Nephron (organoid): ENCODE data around the gene NRXN2.

Experiments
- H3K27ac Mint-ChIP-seq, 3 experiments: 2 replicates each; pipeline ENCODE4 v1.8.0; 2020; ENCODE audit warnings: mixed read lengths in 3 of 3, mild to moderate bottlenecking in 2 of 3, moderate library complexity in 1 of 3
- H3K27me3 Mint-ChIP-seq: 2 replicates; pipeline ENCODE4 v1.8.0; 2021; ENCODE audit warnings: low read depth, mild to moderate bottlenecking, moderate library complexity, mixed read lengths
- H3K36me3 Mint-ChIP-seq: 2 replicates; pipeline ENCODE4 v1.8.0; 2020; ENCODE audit warnings: low read depth, mixed read lengths
- H3K4me1 Mint-ChIP-seq: 2 replicates; pipeline ENCODE4 v1.8.0; 2020; ENCODE audit warnings: mixed read lengths
- H3K4me3 Mint-ChIP-seq, 3 experiments: 2 replicates each; pipeline ENCODE4 v1.8.0; 2020; ENCODE audit warnings: mild to moderate bottlenecking in 3 of 3, mixed read lengths in 3 of 3, moderate library complexity in 2 of 3
- H3K9me3 Mint-ChIP-seq: 2 replicates; pipeline ENCODE4 v1.8.0; 2020; ENCODE audit warnings: mixed read lengths
- TF ChIP-seq, protein P1 (sequence below), 3 experiments: fragments of 200-600 bp; sonication (generic); IDR thresholded peaks; one replicate each; pipeline ENCODE4 v1.5.0; 2021; ENCODE audit warnings: antibody characterized with exemption in 3 of 3; ENCODE audit not compliant: unreplicated experiment in 3 of 3

The NRXN2 gene

DNA sequence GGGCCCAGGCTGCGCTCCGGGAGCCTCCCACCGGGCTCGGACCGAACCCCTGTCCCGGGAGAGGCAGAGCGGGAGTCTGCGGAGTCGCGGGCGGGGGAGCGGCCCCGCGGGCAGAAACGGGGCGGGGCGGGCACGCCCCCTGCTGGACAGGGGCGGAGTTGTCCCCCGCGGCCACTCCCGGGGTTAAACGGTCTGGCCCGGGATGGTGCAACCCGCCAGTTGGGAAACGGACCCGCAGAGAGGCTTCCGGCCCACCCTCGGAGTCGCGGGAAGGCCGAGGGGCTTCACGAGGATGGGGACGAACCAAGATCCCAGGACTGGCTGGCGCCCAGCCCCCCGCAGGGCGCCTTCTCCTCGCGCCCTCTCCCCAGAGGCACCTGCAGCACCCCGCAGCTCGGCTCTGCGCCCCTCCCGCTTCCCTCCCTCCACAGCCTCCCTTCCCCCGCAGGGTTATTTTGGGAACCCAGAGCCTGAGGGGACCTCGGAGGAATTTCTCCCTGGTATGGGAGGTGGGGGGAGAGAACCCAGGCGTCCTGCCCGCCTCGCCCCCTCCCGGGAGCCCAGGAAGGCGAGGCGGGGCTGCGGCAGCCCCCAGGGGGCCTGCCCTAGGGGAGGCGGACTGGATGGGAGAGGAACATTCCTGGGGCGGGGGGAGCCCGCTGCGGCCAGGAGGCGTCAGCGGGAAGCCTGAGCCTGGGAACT lies 20.0 kb upstream of the NRXN2 start:
- peaks cover 66% of the 10 kb centered on the region for H3K27me3 Mint-ChIP-seq
- H3K4me3 Mint-ChIP-seq, result no peak overlapping the region
- no peaks in the 10 kb centered on the region for H3K36me3 Mint-ChIP-seq
- peaks cover 10% of the 10 kb centered on the region for H3K4me1 Mint-ChIP-seq
- H3K27ac Mint-ChIP-seq, result no peak overlapping the region
- no peaks in the 10 kb centered on the region for H3K9me3 Mint-ChIP-seq
- TF ChIP-seq, protein P1, sequence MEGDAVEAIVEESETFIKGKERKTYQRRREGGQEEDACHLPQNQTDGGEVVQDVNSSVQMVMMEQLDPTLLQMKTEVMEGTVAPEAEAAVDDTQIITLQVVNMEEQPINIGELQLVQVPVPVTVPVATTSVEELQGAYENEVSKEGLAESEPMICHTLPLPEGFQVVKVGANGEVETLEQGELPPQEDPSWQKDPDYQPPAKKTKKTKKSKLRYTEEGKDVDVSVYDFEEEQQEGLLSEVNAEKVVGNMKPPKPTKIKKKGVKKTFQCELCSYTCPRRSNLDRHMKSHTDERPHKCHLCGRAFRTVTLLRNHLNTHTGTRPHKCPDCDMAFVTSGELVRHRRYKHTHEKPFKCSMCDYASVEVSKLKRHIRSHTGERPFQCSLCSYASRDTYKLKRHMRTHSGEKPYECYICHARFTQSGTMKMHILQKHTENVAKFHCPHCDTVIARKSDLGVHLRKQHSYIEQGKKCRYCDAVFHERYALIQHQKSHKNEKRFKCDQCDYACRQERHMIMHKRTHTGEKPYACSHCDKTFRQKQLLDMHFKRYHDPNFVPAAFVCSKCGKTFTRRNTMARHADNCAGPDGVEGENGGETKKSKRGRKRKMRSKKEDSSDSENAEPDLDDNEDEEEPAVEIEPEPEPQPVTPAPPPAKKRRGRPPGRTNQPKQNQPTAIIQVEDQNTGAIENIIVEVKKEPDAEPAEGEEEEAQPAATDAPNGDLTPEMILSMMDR (IDR thresholded peaks at IDR 0.05; ENCODE audit: unreplicated experiment in 3 of 3), result peak; percentile 85 to 92 (median 89)

DNA sequence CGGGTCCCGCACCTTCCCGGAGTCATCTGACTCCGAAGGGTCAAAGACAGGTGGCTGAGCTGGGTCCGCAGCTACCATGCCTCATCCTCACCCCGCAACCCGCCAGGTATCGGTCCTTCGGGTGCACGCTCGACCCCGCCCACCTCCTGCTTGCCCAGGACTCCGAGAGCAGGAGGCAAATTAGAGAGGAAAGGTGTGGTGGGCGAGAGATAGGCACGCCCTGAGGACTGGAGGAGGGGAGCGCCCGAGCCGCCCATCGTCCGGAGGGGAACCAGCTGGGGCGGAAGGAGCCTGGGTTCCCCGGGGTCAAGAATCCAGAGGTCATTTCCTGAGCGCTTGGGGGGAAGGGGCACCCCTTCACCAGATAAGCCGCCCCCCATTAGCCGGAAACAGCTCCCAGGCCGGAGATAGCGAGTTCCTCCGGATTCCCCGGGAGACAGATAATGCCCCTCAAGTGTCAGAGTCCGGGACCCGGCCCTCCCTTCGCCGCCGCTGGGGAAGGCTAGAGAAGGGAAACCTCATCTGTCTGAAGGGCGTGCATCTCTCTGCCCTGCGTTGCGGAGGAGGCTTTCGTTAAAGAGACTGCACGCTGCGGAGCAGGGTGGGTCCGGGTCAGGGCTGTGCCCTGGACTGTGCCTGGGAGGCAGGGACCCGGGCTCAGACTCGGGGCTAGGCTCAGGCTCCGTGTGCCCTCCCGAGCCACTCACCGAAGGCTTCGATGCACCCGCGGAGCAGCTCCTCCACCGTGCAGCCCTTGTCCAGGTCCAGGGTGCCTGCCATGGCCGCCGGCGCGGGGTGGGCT lies 19.3 kb upstream of the NRXN2 start:
- TF ChIP-seq, protein P1 (IDR thresholded peaks at IDR 0.05; ENCODE audit: unreplicated experiment in 3 of 3), result no peak
- Mint-ChIP-seq H3K4me1 (peaks cover 8% of the 10 kb centered on the region), H3K27ac (no peak overlapping the region), H3K4me3 (peak overlapping the region; percentile 58 to 62 (median 61)), H3K36me3 (no peaks in the 10 kb centered on the region), H3K27me3 (peaks cover 63% of the 10 kb centered on the region), H3K9me3 (no peaks in the 10 kb centered on the region)

DNA sequence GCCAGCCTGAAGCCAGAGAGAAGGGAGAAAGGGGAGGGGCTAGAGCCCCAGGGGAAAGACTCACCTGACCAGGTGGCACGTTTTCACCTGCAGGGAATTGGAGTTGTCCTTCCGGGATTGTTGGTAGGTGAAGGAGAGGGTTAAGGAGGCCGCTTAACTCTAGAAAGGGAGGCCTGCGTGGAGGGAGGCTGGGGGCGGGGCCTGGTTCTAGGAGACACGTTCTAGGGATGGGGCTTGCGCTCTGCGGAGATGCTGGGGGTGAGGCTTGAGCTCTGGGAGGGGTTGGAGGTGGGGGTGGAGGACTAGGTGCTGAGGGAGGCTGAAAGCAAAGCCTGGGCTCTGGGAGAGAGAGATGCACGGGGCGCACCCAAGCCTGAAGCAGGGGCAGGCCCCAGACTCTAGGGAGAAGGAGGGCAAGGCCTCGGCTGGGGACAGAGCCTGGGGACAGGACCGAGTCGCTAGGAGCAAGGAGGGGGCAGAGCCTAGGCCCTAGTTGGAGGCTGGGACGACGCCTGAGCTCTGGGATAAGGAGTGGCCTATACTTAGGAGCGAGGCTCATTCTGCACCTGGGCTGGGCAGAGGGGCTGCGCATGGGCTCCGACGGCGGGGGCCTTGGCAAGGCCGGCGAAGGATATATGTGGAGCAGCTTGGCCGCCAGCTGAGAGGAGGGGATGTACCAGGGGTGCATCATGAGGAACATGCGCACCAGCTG lies 18.5 kb upstream of the NRXN2 start:
- H3K4me3 Mint-ChIP-seq, result peak overlapping the region; percentile 50 to 62 (median 61)
- peaks cover 8% of the 10 kb centered on the region for H3K4me1 Mint-ChIP-seq
- H3K27me3 Mint-ChIP-seq, result peaks cover 56% of the 10 kb centered on the region
- no peaks in the 10 kb centered on the region for H3K9me3 Mint-ChIP-seq
- no peak overlapping the region for H3K27ac Mint-ChIP-seq
- TF ChIP-seq, protein P1 (IDR thresholded peaks at IDR 0.05; ENCODE audit: unreplicated experiment in 3 of 3), result no peak
- H3K36me3 Mint-ChIP-seq, result no peaks in the 10 kb centered on the region

DNA sequence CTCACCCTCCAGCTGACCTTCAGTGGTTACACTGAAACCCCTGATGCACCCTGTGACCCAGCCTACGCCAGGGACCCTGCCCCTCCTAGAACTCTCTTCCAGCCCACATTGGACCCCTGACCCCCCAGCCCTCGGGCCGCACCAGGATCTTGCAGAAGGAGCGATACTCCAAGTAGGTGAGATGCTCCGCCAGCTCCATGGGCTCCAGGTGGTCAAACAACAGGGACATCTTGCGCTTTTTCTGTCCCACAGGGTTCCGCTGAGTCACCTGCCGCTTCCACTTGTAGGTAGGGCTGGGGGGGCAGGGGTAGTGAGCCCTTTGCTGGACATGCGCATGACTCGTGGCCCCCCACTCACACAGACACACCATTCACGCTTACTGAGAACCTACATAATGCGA lies 16.9 kb upstream of the NRXN2 start:
- Mint-ChIP-seq H3K27ac (no peak overlapping the region), H3K4me3 (no peak overlapping the region), H3K27me3 (peaks cover 57% of the 10 kb centered on the region), H3K9me3 (no peaks in the 10 kb centered on the region), H3K36me3 (no peaks in the 10 kb centered on the region), H3K4me1 (peaks cover 13% of the 10 kb centered on the region)
- TF ChIP-seq, protein P1 (IDR thresholded peaks at IDR 0.05; ENCODE audit: unreplicated experiment in 3 of 3), result no peak

DNA sequence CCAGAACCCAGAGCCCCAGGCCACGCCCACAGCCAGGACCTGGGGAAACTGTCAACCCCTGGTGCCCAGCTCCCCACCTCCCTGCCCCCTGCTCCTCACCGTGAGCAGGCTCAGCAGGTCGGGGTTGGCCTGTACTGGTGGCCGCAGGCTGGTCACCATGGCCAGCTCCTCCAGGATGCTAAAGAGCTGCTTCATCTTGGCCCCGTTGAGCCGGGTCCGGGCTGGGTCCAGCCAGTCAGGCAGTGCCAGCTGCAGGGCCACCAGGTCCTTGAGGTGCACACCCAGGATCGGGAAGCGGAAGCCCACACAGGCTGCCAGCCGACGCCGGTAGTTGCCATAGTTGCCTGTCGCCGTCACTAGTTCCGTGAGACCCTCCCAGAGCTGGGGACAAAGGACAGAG lies 13.7 kb upstream of the NRXN2 start:
- no peaks in the 10 kb centered on the region for H3K9me3 Mint-ChIP-seq
- H3K27me3 Mint-ChIP-seq, result peaks cover 39% of the 10 kb centered on the region
- H3K4me3 Mint-ChIP-seq, result no peak overlapping the region
- H3K36me3 Mint-ChIP-seq, result no peaks in the 10 kb centered on the region
- TF ChIP-seq, protein P1 (IDR thresholded peaks at IDR 0.05; ENCODE audit: unreplicated experiment in 3 of 3), result no peak
- no peak overlapping the region for H3K27ac Mint-ChIP-seq
- peaks cover 5% of the 10 kb centered on the region for H3K4me1 Mint-ChIP-seq
